Measurements from ENCODE around the gene AGXT2.
"Not testable (repeated sequence)": the region's sequence is repeated elsewhere in the genome, so short reads cannot be mapped to it uniquely, and the experiment has no call there.

The AGXT2 gene

GRCh38 chr5:35050541-35051126, 2.9 kb upstream of the AGXT2 start:
- DNase-seq = no peak

- DNase-seq = no peak
Measured at GRCh38 chr5:35048910-35049309, 1.2 kb upstream of the AGXT2 start.

GRCh38 chr5:35046774-35047173, 975 bp downstream of the AGXT2 start:
- DNase-seq = no peak

GRCh38 chr5:35045280-35045679, 2.5 kb downstream of the AGXT2 start:
- no peak for DNase-seq

GRCh38 chr5:35044649-35045048, 3.1 kb downstream of the AGXT2 start:
- DNase-seq = no peak

- DNase-seq = no peak
Measured at GRCh38 chr5:35042781-35043180, 5.0 kb downstream of the AGXT2 start.

- DNase-seq = no peak
Measured at GRCh38 chr5:35041261-35041660, 6.5 kb downstream of the AGXT2 start.

- no peak for DNase-seq
Measured at GRCh38 chr5:35038891-35039290, 8.9 kb downstream of the AGXT2 start.

- no peak for DNase-seq
Measured at GRCh38 chr5:35036536-35036935, 11.2 kb downstream of the AGXT2 start.

GRCh38 chr5:35035929-35036328, 11.8 kb downstream of the AGXT2 start:
- DNase-seq = not testable (repeated sequence)

- no peak for DNase-seq
Measured at GRCh38 chr5:35035271-35035670, 12.5 kb downstream of the AGXT2 start.

- no peak for DNase-seq
Measured at GRCh38 chr5:35032356-35032755, 15.4 kb downstream of the AGXT2 start.

GRCh38 chr5:35031276-35031675, 16.5 kb downstream of the AGXT2 start:
- DNase-seq = no peak

- DNase-seq = no peak
Measured at GRCh38 chr5:35030426-35031100, 17.2 kb downstream of the AGXT2 start.

- DNase-seq = no peak
Measured at GRCh38 chr5:35029333-35029732, 18.4 kb downstream of the AGXT2 start.

- no peak for DNase-seq
Measured at GRCh38 chr5:35026941-35027340, 20.8 kb downstream of the AGXT2 start.

- DNase-seq = no peak
Measured at GRCh38 chr5:35026280-35026840, 21.4 kb downstream of the AGXT2 start.

GRCh38 chr5:35024911-35025510, 22.7 kb downstream of the AGXT2 start:
- DNase-seq = no peak

GRCh38 chr5:35023391-35024178, 24.2 kb downstream of the AGXT2 start:
- DNase-seq = no peak

- DNase-seq = no peak
Measured at GRCh38 chr5:35016174-35017051, 31.3 kb downstream of the AGXT2 start.

GRCh38 chr5:35015063-35015462, 32.7 kb downstream of the AGXT2 start:
- no peak for DNase-seq

GRCh38 chr5:35012796-35013195, 35.0 kb downstream of the AGXT2 start:
- DNase-seq = no peak
